Smooth muscle cell (in vitro differentiated cells): ENCODE measurements around the gene ATP2A3. TPM values are rescaled to one million over a fixed set of nuclear protein-coding genes. Genes with fewer than 3 reads are reported as not detected.

ENCODE experiments used
- DNase-seq: peaks from one replicate; lab custom pipeline; 2025; ENCODE audit not compliant: unreplicated experiment; lab: John Stamatoyannopoulos, UW
- H2AFZ ChIP-seq: fragments of 200-600 bp; sonication (generic); 2 replicates; pipeline ENCODE4 v1.6.0; 2016; ENCODE audit warnings: antibody characterized with exemption, low read depth, mild to moderate bottlenecking
- H3F3A ChIP-seq: fragments of 200-600 bp; sonication (generic); 2 replicates; pipeline ENCODE4 v1.6.0; 2017; ENCODE audit warnings: antibody characterized with exemption, low read depth
- H3K27ac ChIP-seq: fragments of 200-600 bp; sonication (generic); 2 replicates; pipeline ENCODE4 v1.5.1; 2016; ENCODE audit warnings: low read depth, mild to moderate bottlenecking
- H3K27me3 ChIP-seq: fragments of 200-600 bp; sonication (generic); 2 replicates; pipeline ENCODE4 v1.6.1; 2016; ENCODE audit warnings: low read depth, mild to moderate bottlenecking
- H3K36me3 ChIP-seq: fragments of 200-600 bp; sonication (generic); 2 replicates; pipeline ENCODE4 v1.5.1; 2016; ENCODE audit warnings: low read depth
- H3K4me1 ChIP-seq: fragments of 200-600 bp; sonication (generic); 2 replicates; pipeline ENCODE4 v1.5.1; 2016; ENCODE audit warnings: low read depth
- H3K4me2 ChIP-seq: fragments of 200-600 bp; sonication (generic); 2 replicates; pipeline ENCODE4 v1.6.0; 2016; ENCODE audit warnings: mild to moderate bottlenecking
- H3K4me3 ChIP-seq: fragments of 200-600 bp; sonication (generic); 2 replicates; pipeline ENCODE4 v1.5.1; 2016; ENCODE audit warnings: mild to moderate bottlenecking
- H3K79me2 ChIP-seq: fragments of 200-600 bp; sonication (generic); 2 replicates; pipeline ENCODE4 v1.6.0; 2016; ENCODE audit warnings: low read depth, mild to moderate bottlenecking
- H3K9ac ChIP-seq: fragments of 200-600 bp; sonication (generic); 2 replicates; pipeline ENCODE4 v1.6.0; 2016; ENCODE audit warnings: low read depth
- H3K9me3 ChIP-seq: fragments of 200-600 bp; sonication (generic); replicated peaks from 2 replicates; pipeline ENCODE4 v1.5.1; 2016; ENCODE audit warnings: low read depth
- H4K20me1 ChIP-seq: fragments of 200-600 bp; sonication (generic); 2 replicates; pipeline ENCODE4 v1.6.0; 2016; ENCODE audit warnings: low read depth
- WGBS: methylation state at CpG from one replicate; pipeline ENCODE4 v1.1.7; 2016; ENCODE audit warnings: low lambda C conversion rate; 5-methylcytosine and 5-hydroxymethylcytosine counted together
- polyA plus RNA-seq: library from polyadenylated mRNA; unstranded; fragments of >200 nt; fragmentation: Nextera tagmentation; extraction: Ambion mirVana; gene quantifications from 2 replicates; pipeline ENCODE4 v1.2.1, GENCODE V29; 2016
- total RNA-seq: library from RNA; depleted of rRNA; stranded (reverse); fragments of >200 nt; gene quantifications from 2 replicates; pipeline ENCODE4 v1.2.3, GENCODE V29; 2014
- TF ChIP-seq, protein P1 (sequence below): fragments of 200-600 bp; sonication (generic); IDR thresholded peaks from 2 replicates; pipeline ENCODE4 v1.5.1; 2017; ENCODE audit warnings: borderline replicate concordance, mild to moderate bottlenecking, antibody characterized with exemption; ENCODE audit not compliant: insufficient read depth, poor library complexity, severe bottlenecking

ATP2A3 gene
- total and polyA plus RNA-seq, 2 experiments from 2014 or later, result 4.2 to 7.8 TPM

DNA sequence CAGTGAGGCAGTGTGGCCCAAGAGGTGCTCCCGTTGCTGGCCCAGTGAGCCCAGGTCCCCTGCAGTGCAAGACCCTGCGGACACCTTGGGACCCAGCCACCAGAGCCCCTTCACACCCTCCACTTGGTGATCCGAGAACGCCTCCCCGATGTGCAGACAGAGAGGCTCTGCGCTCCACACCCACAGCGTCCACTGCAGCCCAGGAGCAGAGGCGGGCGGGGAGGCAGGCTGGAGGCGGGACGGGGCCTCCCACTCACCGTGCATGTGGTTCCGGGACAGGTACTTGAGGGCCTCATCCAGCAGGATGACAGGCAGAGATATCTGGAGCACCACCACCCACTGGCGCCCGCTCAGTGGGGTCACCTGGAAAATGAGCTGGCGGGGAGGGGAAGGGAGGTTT is 35.8 kb downstream of the ATP2A3 start:
- Histone ChIP-seq H2AFZ (no peak overlapping the region), H3K9me3 (no peaks in the 10 kb centered on the region), H3K27ac (no peak overlapping the region), H3K4me1 (no peaks in the 10 kb centered on the region), H3K4me3 (no peak overlapping the region), H3K79me2 (no peaks in the 10 kb centered on the region), H4K20me1 (no peaks in the 10 kb centered on the region), H3K27me3 (no peaks in the 10 kb centered on the region), H3K4me2 (no peak overlapping the region), H3F3A (no peaks in the 10 kb centered on the region), H3K9ac (no peak overlapping the region), H3K36me3 (no peaks in the 10 kb centered on the region)
- TF ChIP-seq, protein P1, sequence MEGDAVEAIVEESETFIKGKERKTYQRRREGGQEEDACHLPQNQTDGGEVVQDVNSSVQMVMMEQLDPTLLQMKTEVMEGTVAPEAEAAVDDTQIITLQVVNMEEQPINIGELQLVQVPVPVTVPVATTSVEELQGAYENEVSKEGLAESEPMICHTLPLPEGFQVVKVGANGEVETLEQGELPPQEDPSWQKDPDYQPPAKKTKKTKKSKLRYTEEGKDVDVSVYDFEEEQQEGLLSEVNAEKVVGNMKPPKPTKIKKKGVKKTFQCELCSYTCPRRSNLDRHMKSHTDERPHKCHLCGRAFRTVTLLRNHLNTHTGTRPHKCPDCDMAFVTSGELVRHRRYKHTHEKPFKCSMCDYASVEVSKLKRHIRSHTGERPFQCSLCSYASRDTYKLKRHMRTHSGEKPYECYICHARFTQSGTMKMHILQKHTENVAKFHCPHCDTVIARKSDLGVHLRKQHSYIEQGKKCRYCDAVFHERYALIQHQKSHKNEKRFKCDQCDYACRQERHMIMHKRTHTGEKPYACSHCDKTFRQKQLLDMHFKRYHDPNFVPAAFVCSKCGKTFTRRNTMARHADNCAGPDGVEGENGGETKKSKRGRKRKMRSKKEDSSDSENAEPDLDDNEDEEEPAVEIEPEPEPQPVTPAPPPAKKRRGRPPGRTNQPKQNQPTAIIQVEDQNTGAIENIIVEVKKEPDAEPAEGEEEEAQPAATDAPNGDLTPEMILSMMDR, result no peak
- WGBS, result 94% methylated on average over 16 of the region's 16 CpGs
- no peak for DNase-seq

DNA sequence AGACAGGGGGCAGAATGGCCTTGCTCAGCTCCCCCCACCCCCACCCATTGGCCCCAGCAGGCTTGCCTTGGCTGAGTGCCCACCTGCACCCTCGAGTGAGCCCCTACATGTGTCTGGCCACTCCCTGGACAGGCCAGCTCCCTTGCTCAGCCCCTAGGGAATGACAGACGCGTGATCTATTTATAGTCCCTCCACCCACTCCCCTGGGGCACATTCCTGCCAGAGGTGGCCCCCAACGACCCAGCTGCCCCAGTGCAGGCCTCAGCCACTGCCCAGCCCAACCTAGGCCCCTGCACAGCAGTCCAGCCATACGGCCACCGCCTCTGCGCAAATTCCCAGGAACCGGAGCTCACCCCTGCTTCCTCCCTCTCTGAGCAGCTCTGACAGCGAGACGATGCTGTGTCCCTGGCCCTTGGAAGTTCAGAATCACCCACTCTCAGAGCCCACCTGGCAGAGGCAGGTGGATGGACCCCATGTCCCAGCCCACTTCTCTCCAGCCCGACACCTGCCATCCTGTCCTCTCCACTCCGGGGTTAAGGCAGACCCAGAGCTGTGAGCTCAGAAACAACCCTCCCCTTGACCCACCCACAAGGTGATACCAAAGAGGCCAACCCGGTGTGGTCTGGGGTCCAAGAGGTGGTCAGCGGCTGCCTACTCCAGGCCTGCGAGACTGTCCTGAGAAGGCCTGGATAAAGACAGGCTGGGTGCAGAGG is 36.5 kb downstream of the ATP2A3 start:
- no peak overlapping the region for H2AFZ ChIP-seq
- no peak overlapping the region for H3K9ac ChIP-seq
- no peaks in the 10 kb centered on the region for H3K79me2 ChIP-seq
- H3K36me3 ChIP-seq, result no peaks in the 10 kb centered on the region
- no peaks in the 10 kb centered on the region for H3F3A ChIP-seq
- 72% methylated on average over 15 of the region's 15 CpGs for WGBS
- TF ChIP-seq, protein P1, result no peak
- H3K4me1 ChIP-seq, result no peaks in the 10 kb centered on the region
- H3K27ac ChIP-seq, result no peak overlapping the region
- no peaks in the 10 kb centered on the region for H3K27me3 ChIP-seq
- no peak overlapping the region for H3K4me2 ChIP-seq
- DNase-seq, result no peak
- H4K20me1 ChIP-seq, result no peaks in the 10 kb centered on the region
- no peak overlapping the region for H3K4me3 ChIP-seq
- no peaks in the 10 kb centered on the region for H3K9me3 ChIP-seq

DNA sequence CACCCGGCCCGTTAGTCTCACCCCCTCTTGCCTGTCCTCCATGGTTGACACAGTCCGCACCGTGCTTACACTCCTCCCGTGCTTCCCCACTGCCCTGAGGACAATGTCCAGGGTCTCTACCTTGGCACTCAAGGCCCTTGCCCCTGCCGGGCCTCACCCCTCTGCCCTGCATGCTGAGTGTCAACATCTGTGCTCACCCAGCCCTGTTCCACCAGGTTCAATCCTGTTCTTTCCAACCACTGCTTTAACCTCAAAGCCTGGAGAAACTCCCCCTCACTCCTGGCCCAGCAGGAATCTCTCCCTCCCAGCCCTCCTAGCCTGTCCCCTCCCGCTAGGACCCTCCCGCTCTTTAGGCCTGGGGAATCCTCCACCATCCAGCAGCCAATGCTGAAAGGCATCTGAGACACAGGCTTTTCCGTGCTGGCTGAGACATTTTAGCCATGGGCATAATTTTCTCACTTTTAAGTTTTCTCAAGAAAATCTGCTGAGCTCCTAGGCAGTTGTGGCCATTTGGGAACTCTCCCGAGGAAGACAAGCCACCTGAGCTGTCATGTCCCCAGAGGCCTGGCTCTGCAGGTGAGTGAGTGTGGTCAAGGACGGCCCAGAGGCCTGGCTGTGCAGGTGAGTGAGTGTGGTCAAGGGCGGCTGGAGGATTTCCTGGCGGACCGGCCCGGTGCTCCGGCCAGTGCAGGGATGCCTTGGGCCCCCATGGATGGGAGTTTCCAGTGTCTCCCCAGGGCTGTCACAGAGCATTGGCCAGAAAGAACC is 37.2 kb downstream of the ATP2A3 start:
- no peaks in the 10 kb centered on the region for H3K9me3 ChIP-seq

More for the DNA sequence above, 37.2 kb downstream of the ATP2A3 start:
- H3K4me3 ChIP-seq, result no peak overlapping the region
- no peaks in the 10 kb centered on the region for H3K27me3 ChIP-seq
- H3K36me3 ChIP-seq, result no peaks in the 10 kb centered on the region
- H2AFZ ChIP-seq, result no peak overlapping the region
- no peak overlapping the region for H3K4me2 ChIP-seq
- no peak overlapping the region for H3K9ac ChIP-seq
- no peaks in the 10 kb centered on the region for H3F3A ChIP-seq
- no peaks in the 10 kb centered on the region for H4K20me1 ChIP-seq
- TF ChIP-seq, protein P1, result no peak
- H3K4me1 ChIP-seq, result no peaks in the 10 kb centered on the region
- no peak overlapping the region for H3K27ac ChIP-seq
- no peak for DNase-seq
- 81% methylated on average over 16 of the region's 16 CpGs for WGBS
- H3K79me2 ChIP-seq, result no peaks in the 10 kb centered on the region
